Stimulated activated naive B cell treated with anti-CD40 and anti-IgM and Interleukin-4, amounts not matched to agents 10 μg/mL and 1 μg/mL and 100 μg/mL, for 72 hours (primary cell): Measurements from ENCODE around the gene RBM26.

ENCODE experiments used
- ATAC-seq, 2 donors: fragments of 150-1000 bp; cut with Tn5 transposase; replicated peaks; 2 replicates each; pipeline ENCODE4 v1.10.0; 2021; ENCODE audit warnings: moderate library complexity in 1 of 2
- DNase-seq: peaks from one replicate; pipeline ENCODE4 v3.0.0; 2021
- H3K27ac Mint-ChIP-seq: one replicate; pipeline ENCODE4 v1.8.0; 2022; ENCODE audit warnings: mild to moderate bottlenecking, mixed read lengths
- H3K27me3 Mint-ChIP-seq, 2 donors: one replicate each; pipeline ENCODE4 v1.8.0; 2022; ENCODE audit warnings: mixed read lengths in 2 of 2
- H3K36me3 Mint-ChIP-seq, 2 donors: one replicate each; pipeline ENCODE4 v1.8.0; 2022; ENCODE audit warnings: mixed read lengths in 2 of 2, mild to moderate bottlenecking in 1 of 2
- H3K4me1 Mint-ChIP-seq, 2 donors: one replicate each; pipeline ENCODE4 v1.8.0; 2022; ENCODE audit warnings: mixed read lengths in 2 of 2, mild to moderate bottlenecking in 1 of 2
- H3K4me3 Mint-ChIP-seq, 2 donors: one replicate each; pipeline ENCODE4 v1.8.0; 2022; ENCODE audit warnings: mild to moderate bottlenecking in 2 of 2, mixed read lengths in 2 of 2, moderate library complexity in 1 of 2
- H3K9me3 Mint-ChIP-seq, 2 donors: one replicate each; pipeline ENCODE4 v1.8.0; 2022; ENCODE audit warnings: mixed read lengths in 2 of 2, mild to moderate bottlenecking in 1 of 2

The RBM26 gene

DNA sequence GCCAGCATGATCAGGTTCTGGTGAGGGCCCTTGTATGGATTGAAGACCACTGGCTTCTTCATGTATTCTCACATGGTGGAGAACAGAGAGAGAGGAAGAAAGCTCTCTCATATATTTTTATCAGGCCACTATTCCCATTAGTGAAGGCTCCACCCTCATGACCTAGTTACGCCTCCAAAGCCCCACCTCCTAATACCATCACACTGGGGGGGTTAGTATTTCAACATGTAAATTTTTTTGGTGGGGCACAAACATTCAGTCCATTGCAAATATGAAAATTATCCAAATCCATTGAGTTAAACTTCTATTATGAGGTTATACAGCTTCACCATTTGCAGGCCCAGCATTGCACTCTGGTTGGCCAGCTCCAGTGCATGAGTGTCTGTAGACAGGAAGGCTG lies 33.2 kb upstream of the RBM26 start:
- no peaks in the 10 kb centered on the region for H3K9me3 Mint-ChIP-seq
- no peak for DNase-seq
- H3K36me3 Mint-ChIP-seq: no peaks in the 10 kb centered on the region
- H3K4me1 Mint-ChIP-seq: peaks cover 6 to 14% of the 10 kb centered on the region in 2 donors
- H3K27me3 Mint-ChIP-seq: peaks cover 6 to 9% of the 10 kb centered on the region in 2 donors
- H3K27ac Mint-ChIP-seq: no peak overlapping the region
- ATAC-seq: no peak
- no peak overlapping the region for H3K4me3 Mint-ChIP-seq

DNA sequence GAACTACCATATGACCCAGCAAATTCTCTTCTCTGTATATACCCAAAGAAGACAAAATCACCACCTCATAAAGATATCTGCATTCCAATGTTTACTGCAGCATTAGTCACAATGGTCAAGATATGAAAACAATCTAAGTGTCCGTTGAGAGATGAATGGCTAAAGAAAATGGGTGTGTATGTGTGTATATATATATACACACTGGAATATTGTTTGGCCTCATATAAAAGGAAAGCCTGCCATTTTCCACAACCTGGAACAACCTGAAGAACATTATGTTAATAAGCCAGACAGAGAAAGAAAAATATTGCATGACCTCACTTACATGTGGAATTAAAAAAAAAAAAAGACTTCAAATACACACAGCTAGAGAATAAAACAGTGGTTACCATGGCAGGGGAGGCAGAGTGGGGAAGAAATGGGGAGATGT lies 29.5 kb upstream of the RBM26 start:
- peaks cover 2 to 8% of the 10 kb centered on the region in 2 donors for H3K4me1 Mint-ChIP-seq
- H3K9me3 Mint-ChIP-seq: no peaks in the 10 kb centered on the region
- ATAC-seq (no peak), DNase-seq (no peak)
- peaks cover 0 to 4% of the 10 kb centered on the region in 2 donors for H3K27me3 Mint-ChIP-seq
- H3K4me3 Mint-ChIP-seq: no peak overlapping the region
- H3K27ac Mint-ChIP-seq: no peak overlapping the region
- H3K36me3 Mint-ChIP-seq: peaks cover 0 to under 1% of the 10 kb centered on the region in 2 donors

DNA sequence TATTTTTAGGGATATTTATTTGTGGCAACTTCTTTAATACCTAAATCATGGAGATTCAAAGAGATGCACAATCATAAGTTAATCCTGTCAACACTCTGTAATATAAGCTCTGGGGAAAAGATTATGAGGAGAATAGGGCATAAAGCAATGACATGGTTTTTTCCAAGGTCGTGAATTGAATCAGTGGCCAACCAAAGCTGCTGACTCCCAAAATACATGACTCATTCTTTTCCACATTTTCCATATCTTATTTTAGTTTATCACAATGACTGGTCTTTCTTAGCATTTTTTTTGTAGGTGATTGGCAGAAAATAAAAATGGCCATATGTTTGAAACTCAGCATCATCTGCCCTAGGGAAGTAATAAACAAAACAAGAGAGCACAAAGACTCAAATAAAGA lies 28.5 kb upstream of the RBM26 start:
- ATAC-seq (no peak), DNase-seq (no peak)
- Mint-ChIP-seq H3K4me3 (no peak overlapping the region), H3K9me3 (no peaks in the 10 kb centered on the region), H3K27ac (no peak overlapping the region), H3K27me3 (peaks cover 0 to 4% of the 10 kb centered on the region in 2 donors), H3K36me3 (peaks cover 0 to 2% of the 10 kb centered on the region in 2 donors), H3K4me1 (peaks cover 2 to 8% of the 10 kb centered on the region in 2 donors)

DNA sequence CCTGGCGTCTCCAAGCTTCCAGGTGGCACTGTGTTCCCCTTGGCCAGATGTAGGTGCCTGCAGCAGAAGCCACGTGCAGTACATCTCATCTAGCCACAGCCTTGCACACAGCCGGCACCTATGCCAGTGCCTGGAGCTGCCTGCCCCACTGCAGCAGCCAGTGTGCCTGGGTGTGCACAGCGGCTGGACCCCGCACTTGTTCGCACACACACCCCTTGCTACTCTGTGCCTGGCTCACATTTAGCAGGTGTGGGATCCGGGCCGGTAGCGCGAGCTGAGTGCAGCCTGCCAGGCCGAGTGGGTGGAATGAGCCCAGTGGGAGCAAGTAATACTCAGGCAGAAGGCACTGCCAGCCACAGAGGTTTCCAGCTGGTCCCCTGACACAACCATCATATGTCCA lies 26.9 kb upstream of the RBM26 start:
- DNase-seq (no peak), ATAC-seq (no peak)
- H3K9me3 Mint-ChIP-seq: no peaks in the 10 kb centered on the region
- no peak overlapping the region for H3K27ac Mint-ChIP-seq
- H3K27me3 Mint-ChIP-seq: no peaks in the 10 kb centered on the region
- H3K4me3 Mint-ChIP-seq: no peak overlapping the region
- H3K36me3 Mint-ChIP-seq: peaks cover 0 to 2% of the 10 kb centered on the region in 2 donors
- peaks cover 2 to 13% of the 10 kb centered on the region in 2 donors for H3K4me1 Mint-ChIP-seq

DNA sequence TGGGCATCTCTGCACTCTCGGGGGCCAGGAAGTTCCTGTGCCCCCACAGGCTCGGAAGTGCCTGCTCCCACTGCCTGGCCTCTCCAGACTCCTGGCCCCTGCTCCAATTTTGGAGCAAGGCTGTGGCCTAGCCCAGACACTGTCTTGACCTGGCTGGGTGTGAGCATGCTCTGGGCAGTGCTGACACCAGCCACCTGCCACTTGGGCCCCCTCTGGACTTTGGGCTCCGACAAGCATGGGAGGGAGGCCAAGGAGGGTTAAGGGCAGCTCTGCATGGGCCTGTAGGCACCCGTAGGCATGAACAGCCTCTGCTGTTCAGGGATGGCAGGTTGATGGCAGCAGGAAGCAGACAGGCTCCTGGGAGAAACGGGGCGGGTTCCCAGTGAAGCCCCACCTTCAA lies 26.0 kb upstream of the RBM26 start:
- no peak for ATAC-seq
- no peaks in the 10 kb centered on the region for H3K9me3 Mint-ChIP-seq
- DNase-seq: no peak
- no peaks in the 10 kb centered on the region for H3K27me3 Mint-ChIP-seq
- H3K4me3 Mint-ChIP-seq: no peak overlapping the region
- peaks cover 0 to 2% of the 10 kb centered on the region in 2 donors for H3K36me3 Mint-ChIP-seq
- H3K27ac Mint-ChIP-seq: no peak overlapping the region
- peaks cover 2 to 20% of the 10 kb centered on the region in 2 donors for H3K4me1 Mint-ChIP-seq

DNA sequence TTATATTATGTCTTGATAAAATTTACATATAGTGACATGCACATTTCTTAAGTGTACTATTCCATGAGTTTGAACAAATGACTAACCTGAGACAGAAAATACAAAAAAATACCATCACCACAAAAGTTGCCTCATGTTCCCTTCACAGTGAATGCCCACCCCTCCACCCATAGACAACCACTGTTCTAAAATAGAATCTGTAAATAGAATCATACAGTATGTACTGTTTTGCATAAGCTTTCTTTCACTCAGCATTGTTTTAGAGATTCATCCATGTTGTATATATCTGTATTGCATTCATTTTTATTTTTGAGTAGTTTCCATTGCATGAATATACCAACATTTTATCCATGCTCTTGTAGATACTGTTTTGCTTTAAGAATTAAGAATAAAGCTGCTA lies 23.3 kb upstream of the RBM26 start:
- no peaks in the 10 kb centered on the region for H3K27me3 Mint-ChIP-seq
- peaks cover 0 to 2% of the 10 kb centered on the region in 2 donors for H3K36me3 Mint-ChIP-seq
- no peak overlapping the region for H3K4me3 Mint-ChIP-seq
- DNase-seq (no peak), ATAC-seq (peak; percentile 41 to 53)
- H3K4me1 Mint-ChIP-seq: peaks cover under 1 to 11% of the 10 kb centered on the region in 2 donors
- no peak overlapping the region for H3K27ac Mint-ChIP-seq
- H3K9me3 Mint-ChIP-seq: no peaks in the 10 kb centered on the region

DNA sequence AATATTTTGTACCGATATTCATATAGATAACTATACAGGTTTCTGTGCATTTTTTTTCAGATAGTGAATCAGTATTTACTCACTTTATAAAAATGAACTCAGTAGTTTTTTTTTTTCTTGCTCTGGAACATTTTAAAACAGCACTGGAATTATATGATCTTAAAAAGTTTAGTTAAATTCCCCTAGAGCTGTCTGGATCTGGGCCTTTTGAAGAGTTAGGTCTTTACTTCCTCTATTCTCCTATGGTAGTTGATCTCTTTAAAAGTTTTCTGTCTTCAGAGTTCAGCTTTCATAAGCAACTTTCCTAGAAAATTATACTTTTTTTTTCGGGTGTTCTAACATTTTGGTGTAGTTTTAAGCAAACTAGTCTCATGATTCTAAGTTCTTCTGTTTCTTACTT lies 21.8 kb upstream of the RBM26 start:
- DNase-seq (no peak), ATAC-seq (peak in 1 of 2 donors; percentile 56)
- H3K36me3 Mint-ChIP-seq: peaks cover 0 to 2% of the 10 kb centered on the region in 2 donors
- H3K4me3 Mint-ChIP-seq: no peak overlapping the region
- H3K4me1 Mint-ChIP-seq: peaks cover 0 to 11% of the 10 kb centered on the region in 2 donors
- H3K27me3 Mint-ChIP-seq: no peaks in the 10 kb centered on the region
- H3K9me3 Mint-ChIP-seq: no peaks in the 10 kb centered on the region
- H3K27ac Mint-ChIP-seq: peak overlapping the region; percentile 56

DNA sequence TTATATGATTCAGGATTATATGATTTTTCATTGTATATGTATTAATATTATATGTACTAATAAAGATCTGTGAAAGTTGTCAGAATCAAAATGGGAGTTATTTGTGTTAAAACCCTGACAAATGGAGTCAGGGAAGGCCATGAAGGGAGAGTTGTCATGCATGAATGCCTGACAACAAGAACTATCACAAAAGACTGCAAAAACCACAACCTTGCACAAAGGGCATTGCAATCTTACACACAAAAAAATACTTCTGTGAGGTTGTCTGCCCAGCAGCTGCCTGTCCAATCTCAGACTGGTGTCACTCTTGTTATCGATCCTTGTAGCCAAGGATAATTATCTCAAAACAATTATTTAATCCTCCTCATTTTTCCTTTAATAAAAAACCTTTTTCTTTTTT lies 21.2 kb upstream of the RBM26 start:
- no peak for DNase-seq

DNA sequence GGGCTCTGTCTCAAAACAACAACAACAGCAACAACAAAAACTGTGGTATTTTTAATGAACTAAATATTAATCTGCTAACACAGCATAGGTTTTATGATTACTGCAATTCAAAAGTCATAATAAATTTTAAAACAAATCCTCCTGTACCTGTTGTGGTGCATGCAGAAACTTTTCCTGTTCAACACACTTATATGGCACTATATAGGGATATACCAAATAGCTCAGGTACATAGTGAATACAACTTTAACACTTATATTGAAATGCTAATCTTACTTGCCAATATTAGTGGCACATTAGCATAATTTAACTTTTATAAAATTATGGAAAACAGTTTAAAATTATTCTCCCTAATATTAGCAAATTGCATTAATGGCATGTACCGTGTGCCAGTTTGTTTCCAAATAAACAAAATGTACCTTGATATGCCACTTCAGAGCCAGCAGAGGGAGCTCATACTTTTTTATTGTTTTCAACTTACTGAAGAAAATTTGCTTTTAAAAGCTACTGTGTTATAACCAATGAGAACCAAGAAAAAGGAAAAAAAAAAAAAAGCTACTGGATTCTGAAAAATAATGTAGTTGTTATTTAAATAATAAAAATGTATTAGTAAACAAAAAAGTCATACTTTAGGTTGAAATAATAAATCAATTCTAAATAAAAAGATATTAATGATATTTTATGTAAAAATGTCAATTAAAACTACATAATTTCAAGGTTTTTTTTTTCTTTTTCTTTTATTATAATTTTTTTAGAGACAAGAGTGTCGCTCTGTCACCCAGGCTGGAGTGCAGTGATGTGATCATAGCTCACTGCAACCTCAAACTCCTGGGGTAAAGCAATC lies 18.0 kb upstream of the RBM26 start:
- no peaks in the 10 kb centered on the region for H3K9me3 Mint-ChIP-seq
- ATAC-seq (peak; percentile 61), DNase-seq (no peak)
- H3K27ac Mint-ChIP-seq: no peak overlapping the region
- H3K27me3 Mint-ChIP-seq: no peaks in the 10 kb centered on the region
- H3K4me1 Mint-ChIP-seq: peaks cover 0 to 11% of the 10 kb centered on the region in 2 donors
- peaks cover 0 to 2% of the 10 kb centered on the region in 2 donors for H3K36me3 Mint-ChIP-seq
- no peak overlapping the region for H3K4me3 Mint-ChIP-seq

More for the DNA sequence above, 21.2 kb upstream of the RBM26 start:
- H3K4me1 Mint-ChIP-seq: peaks cover 0 to 11% of the 10 kb centered on the region in 2 donors
- no peak overlapping the region for H3K4me3 Mint-ChIP-seq
- H3K27me3 Mint-ChIP-seq: no peaks in the 10 kb centered on the region
- no peak overlapping the region for H3K27ac Mint-ChIP-seq
- peaks cover 0 to 2% of the 10 kb centered on the region in 2 donors for H3K36me3 Mint-ChIP-seq
- H3K9me3 Mint-ChIP-seq: no peaks in the 10 kb centered on the region
- ATAC-seq: peak in 1 of 2 donors; percentile 65

DNA sequence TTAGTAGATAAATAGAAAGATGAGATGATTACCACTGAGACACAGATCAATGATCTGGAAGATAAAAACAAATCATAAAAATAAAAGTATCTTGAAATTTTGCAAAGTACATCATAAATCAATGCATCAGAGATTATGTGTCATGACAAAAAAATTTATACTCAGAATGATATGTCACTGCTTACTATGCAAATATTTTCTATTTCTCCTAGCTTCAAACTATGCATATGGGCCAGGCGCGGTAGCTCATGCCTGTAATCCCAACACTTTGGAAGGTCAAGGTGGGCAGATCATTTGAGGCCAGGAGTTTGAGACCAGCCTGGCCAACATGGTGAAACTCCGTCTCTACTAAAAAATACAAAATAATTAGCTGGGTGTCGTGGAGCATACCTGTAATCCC lies 17.3 kb upstream of the RBM26 start:
- Mint-ChIP-seq H3K4me1 (peaks cover 0 to 10% of the 10 kb centered on the region in 2 donors), H3K4me3 (no peak overlapping the region), H3K27me3 (no peaks in the 10 kb centered on the region), H3K27ac (no peak overlapping the region), H3K9me3 (no peaks in the 10 kb centered on the region), H3K36me3 (peaks cover 0 to 2% of the 10 kb centered on the region in 2 donors)
- no peak for ATAC-seq
- DNase-seq: no peak

DNA sequence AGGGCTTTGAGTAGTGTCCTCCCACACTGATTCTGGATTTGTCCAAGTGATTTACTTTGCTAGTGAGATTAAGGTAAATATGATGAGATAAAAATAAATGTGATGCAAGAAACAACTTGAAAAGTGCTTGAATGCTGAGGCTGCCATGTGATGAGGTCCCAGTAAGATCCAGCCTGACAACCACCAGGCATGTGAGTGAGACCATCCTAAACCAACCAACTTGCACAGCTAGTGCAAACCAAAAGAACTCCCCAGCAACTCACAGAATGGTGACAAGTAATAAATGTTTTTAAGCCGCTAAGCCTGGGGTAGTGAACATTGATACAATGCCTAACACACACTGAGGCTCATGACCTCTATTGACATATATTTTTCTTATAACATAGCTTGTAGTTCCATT lies 13.3 kb upstream of the RBM26 start:
- DNase-seq (no peak), ATAC-seq (no peak)
- H3K27me3 Mint-ChIP-seq: no peaks in the 10 kb centered on the region
- H3K27ac Mint-ChIP-seq: no peak overlapping the region
- no peaks in the 10 kb centered on the region for H3K4me1 Mint-ChIP-seq
- peaks cover 12 to 13% of the 10 kb centered on the region in 2 donors for H3K36me3 Mint-ChIP-seq
- H3K4me3 Mint-ChIP-seq: no peak overlapping the region
- H3K9me3 Mint-ChIP-seq: no peaks in the 10 kb centered on the region

DNA sequence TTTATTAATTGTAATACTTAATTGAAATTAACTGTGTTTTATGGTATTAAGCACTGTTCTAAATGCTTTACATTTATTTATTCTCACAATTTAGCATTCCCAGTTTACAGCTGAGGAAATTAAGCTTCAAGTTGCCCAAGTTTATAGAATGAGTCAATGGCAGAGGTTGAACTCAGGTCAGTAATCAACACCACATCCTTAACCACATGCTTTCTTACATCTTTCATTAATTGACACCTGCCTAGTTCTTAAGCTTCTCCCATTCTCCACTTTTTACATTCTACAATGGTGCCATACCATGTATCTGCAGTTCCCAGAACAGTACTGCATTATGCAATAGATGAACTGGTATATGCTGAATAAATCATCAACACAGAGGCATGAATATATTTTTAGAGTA lies 11.7 kb upstream of the RBM26 start:
- Mint-ChIP-seq H3K36me3 (peaks cover 16 to 20% of the 10 kb centered on the region in 2 donors), H3K4me3 (no peak overlapping the region), H3K27me3 (no peaks in the 10 kb centered on the region), H3K9me3 (no peaks in the 10 kb centered on the region), H3K27ac (no peak overlapping the region), H3K4me1 (no peaks in the 10 kb centered on the region)
- no peak for ATAC-seq
- DNase-seq: no peak

DNA sequence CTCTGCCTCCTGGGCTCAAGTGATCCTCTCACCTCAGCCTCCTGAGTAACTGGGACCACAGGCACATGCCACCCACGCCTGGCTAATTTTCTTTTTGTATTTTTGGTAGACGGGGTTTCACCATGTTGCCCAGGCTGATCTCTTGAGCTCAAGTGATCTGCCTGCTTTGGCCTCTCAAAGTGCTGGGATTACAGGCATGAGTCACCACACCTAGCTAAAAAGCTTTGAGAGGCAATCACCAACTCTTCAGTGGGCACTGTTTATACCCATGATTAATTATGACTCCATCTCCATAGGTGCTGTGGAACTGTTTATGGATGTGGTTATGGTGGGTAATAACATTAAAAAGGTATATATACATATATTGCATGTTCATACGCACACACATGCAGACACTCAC lies 7.5 kb upstream of the RBM26 start:
- Mint-ChIP-seq H3K27me3 (no peaks in the 10 kb centered on the region), H3K4me3 (no peak overlapping the region)
- no peak for ATAC-seq

DNA sequence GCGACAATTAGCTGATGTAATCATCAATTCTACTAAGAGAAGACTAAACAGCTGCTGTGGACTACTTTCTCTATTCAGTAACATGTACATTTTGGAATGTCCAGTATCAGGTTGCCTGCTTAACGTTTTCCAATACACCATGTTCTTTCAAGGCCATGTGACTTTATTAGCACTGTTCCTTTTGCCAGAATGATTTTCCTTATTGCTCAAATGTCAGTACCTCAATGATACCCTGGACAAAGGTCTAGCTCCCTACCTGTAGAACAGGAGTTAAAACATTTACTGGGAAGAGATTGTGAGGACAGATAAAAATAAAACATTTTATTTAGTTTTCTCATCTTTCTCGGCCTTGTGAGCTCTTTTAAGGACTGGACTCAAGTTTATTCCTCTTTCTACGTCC lies 3.8 kb upstream of the RBM26 start:
- Mint-ChIP-seq H3K27me3 (no peaks in the 10 kb centered on the region), H3K9me3 (no peaks in the 10 kb centered on the region), H3K4me3 (no peak overlapping the region), H3K27ac (no peak overlapping the region), H3K4me1 (peaks cover 20 to 30% of the 10 kb centered on the region in 2 donors), H3K36me3 (peaks cover 18 to 30% of the 10 kb centered on the region in 2 donors)
- no peak for ATAC-seq
- no peak for DNase-seq

More for the DNA sequence above, 7.5 kb upstream of the RBM26 start:
- Mint-ChIP-seq H3K4me1 (peaks cover 7 to 14% of the 10 kb centered on the region in 2 donors), H3K36me3 (peaks cover 18 to 30% of the 10 kb centered on the region in 2 donors), H3K27ac (no peak overlapping the region), H3K9me3 (no peaks in the 10 kb centered on the region)
- no peak for DNase-seq

DNA sequence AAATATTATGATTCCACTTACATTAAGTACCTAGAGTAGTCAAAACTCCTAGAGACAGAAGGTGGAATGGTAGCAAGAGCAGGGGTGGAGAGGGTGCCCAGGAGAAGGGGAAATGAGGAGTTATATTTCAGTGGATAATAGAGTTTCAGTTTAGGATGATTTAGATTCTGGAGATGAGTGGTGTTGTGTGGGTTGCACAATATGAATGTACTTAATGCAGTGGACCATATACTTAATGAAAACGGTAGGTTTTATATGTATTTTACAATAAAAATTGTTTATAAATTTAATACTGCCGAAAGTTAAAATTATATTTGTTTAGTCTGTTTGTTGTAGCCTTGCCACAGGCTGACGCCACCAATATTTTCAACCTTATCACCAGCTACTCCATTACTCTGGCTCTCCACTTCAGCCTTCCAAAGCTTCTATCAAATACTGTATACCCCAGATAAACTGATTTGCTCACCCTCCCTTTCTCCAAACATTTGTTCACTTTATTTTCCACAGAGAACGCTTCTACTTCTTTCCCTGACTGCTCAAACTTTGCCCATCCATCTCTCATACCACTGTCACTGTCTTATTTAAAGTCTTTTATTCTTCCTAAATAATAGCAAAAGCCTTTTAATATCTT lies 1.4 kb upstream of the RBM26 start:
- H3K4me3 Mint-ChIP-seq: peak overlapping the region in 1 of 2 donors; percentile 30
- no peaks in the 10 kb centered on the region for H3K27me3 Mint-ChIP-seq
- peaks cover 27 to 30% of the 10 kb centered on the region in 2 donors for H3K4me1 Mint-ChIP-seq
- peaks cover 15 to 19% of the 10 kb centered on the region in 2 donors for H3K36me3 Mint-ChIP-seq
- ATAC-seq: no peak
- no peak overlapping the region for H3K27ac Mint-ChIP-seq
- no peak for DNase-seq
- no peaks in the 10 kb centered on the region for H3K9me3 Mint-ChIP-seq
